ENCODE measurements around the gene KCNK17.
"Not testable (repeated sequence)": the region's sequence is repeated elsewhere in the genome, so short reads cannot be mapped to it uniquely, and the experiment has no call there.

The KCNK17 gene

DNA sequence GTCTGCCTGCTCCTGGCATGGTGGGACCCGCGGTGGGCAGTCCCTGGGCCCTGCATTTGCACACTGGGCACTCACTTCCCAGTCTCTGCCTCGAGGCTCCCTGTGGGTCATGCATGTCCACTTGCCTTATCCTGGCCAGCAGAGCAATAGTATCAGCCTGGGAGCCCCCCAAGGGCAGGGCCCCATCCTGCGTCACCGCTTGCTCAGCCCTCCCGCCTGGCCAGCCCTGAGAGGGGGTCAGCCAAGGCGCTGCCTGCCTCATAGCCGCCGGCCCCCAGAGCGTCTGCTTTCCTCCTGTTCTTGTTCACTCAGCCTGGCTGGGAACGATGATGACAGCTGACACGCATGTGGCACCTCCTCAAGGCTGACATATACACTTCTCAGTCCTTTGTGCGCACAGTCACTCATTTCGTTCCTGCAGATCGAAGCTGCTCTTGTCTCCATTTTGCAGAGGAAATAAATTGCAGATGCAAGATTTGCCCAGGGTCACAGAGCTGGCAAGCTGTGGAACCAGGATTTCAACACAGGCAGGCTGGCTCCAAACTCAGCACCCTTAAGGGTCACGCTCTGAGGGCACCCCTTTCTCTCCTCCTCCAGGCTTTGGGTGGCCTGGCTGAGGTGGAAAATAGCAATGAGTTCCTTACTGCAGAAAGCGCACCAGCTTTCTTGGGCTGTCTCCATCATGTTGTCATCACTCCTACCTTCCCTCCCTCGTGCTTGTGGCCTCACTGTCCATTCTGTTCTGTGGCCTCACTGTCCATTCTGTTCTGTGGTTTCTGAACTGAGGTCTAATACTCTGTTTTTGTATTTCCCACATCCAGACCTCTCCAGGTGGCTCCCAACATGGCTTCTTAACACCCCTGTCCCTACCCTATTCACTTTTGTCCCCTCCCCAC, 17.2 kb downstream of the KCNK17 start:
- no peaks in the 10 kb centered on the region for H3K36me3 Mint-ChIP-seq
- H3K4me1 Mint-ChIP-seq, result no peaks in the 10 kb centered on the region
- no peaks in the 10 kb centered on the region for H3K27me3 Mint-ChIP-seq
- no peak overlapping the region for H3K4me3 Mint-ChIP-seq
- H3K27ac Mint-ChIP-seq, result no peak overlapping the region
- H3K9me3 Mint-ChIP-seq, result no peaks in the 10 kb centered on the region

DNA sequence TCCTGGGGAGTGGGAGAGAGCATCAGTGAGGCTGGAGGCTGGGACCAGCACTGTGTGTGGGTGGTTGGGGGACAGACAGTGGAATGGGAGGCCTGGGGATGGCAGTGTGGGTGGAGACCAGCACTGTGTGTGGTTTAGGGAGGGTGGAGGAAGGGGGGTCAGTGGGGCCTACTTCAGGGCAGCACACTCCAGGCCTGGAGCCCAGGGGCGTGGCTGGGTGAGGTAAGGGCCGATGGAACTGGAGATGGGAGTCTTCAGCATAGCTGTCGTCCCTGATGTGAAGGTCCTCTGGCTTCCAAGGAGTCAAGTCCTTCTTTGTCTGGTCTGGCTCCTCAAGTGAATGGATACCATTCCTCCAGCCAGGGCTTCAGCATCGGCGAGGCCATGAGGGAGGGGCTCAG, 18.6 kb downstream of the KCNK17 start:
- Mint-ChIP-seq H3K9me3 (no peaks in the 10 kb centered on the region), H3K4me3 (no peak overlapping the region), H3K36me3 (no peaks in the 10 kb centered on the region), H3K27me3 (no peaks in the 10 kb centered on the region), H3K4me1 (no peaks in the 10 kb centered on the region), H3K27ac (no peak overlapping the region)

DNA sequence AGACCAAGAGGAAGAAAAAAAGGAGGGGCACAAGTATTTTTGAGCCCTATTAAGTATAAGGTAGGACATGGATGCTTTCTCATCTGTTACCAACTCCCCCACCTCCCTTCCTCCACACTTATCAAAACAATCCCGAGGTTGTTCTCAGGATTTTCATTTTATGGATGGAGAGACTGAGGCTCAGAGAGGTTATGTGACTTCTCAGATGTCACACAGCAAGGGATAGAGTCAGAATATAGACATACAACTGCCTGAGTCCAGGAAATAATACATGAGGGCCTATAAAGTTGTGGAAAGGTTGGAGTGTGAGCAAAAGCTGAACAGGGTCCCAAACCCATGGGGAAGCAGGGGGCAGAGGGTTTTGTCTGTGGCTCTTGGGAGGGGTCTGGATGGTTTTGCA, 19.3 kb downstream of the KCNK17 start:
- Mint-ChIP-seq H3K9me3 (no peaks in the 10 kb centered on the region), H3K27me3 (no peaks in the 10 kb centered on the region), H3K4me3 (no peak overlapping the region), H3K27ac (no peak overlapping the region), H3K36me3 (no peaks in the 10 kb centered on the region), H3K4me1 (no peaks in the 10 kb centered on the region)

GRCh38 chr6:39294133-39294532, 20.1 kb downstream of the KCNK17 start:
- Mint-ChIP-seq H3K4me3 (no peak overlapping the region), H3K4me1 (no peaks in the 10 kb centered on the region), H3K27ac (no peak overlapping the region), H3K27me3 (no peaks in the 10 kb centered on the region), H3K36me3 (no peaks in the 10 kb centered on the region), H3K9me3 (no peaks in the 10 kb centered on the region)

GRCh38 chr6:39292637-39293036, 21.6 kb downstream of the KCNK17 start:
- no peaks in the 10 kb centered on the region for H3K9me3 Mint-ChIP-seq
- no peaks in the 10 kb centered on the region for H3K36me3 Mint-ChIP-seq
- no peaks in the 10 kb centered on the region for H3K27me3 Mint-ChIP-seq
- no peak overlapping the region for H3K4me3 Mint-ChIP-seq
- no peaks in the 10 kb centered on the region for H3K4me1 Mint-ChIP-seq
- H3K27ac Mint-ChIP-seq, result no peak overlapping the region

DNA sequence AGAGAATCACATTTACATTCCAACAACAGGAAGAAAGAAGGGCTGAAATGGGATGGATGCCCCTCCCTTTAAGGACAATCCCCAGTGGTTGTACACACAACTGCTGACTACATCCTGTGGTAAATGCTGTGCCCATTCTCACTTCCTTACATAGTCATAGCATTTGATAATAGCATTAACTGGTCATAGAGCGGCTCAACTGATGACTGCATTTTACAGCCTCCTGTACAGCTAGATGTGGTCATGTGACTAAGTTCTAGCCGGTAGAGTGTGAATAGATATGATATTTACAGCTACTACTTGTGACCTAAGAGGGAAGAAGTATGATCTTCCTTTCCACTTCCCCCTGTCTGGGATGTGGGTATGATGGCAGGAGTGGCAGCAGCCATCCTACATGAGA, 24.7 kb downstream of the KCNK17 start:
- no peak overlapping the region for H3K27ac Mint-ChIP-seq
- H3K36me3 Mint-ChIP-seq, result no peaks in the 10 kb centered on the region
- no peaks in the 10 kb centered on the region for H3K9me3 Mint-ChIP-seq
- no peak overlapping the region for H3K4me3 Mint-ChIP-seq
- no peaks in the 10 kb centered on the region for H3K27me3 Mint-ChIP-seq
- H3K4me1 Mint-ChIP-seq, result no peaks in the 10 kb centered on the region

- Mint-ChIP-seq H3K36me3 (no peaks in the 10 kb centered on the region), H3K4me1 (no peaks in the 10 kb centered on the region), H3K9me3 (no peaks in the 10 kb centered on the region), H3K27me3 (no peaks in the 10 kb centered on the region), H3K4me3 (no peak overlapping the region), H3K27ac (no peak overlapping the region)
These were observed 26.6 kb downstream of the KCNK17 start for GRCh38 chr6:39287601-39288000.

DNA sequence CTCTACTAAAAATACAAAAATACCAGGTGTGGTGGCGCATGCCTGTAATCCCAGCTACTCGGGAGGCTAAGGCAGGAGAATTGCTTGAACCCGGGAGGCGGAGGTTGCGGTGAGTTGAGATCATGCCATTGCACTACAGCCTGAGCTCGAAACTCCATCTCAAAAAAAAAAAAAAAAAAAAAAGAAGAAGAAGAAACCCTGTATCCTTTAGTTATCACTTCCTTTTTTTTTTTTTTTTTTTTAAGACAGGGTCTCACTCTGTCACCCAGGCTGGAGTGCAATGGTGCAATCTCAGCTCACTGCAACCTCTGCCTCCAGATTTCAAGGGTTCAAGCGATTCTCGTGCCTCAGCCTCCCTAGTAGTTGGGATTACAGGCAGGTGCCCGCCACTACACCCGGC, 27.6 kb downstream of the KCNK17 start:
- H3K4me1 Mint-ChIP-seq, H3K27ac Mint-ChIP-seq, H3K36me3 Mint-ChIP-seq, H3K9me3 Mint-ChIP-seq, H3K27me3 Mint-ChIP-seq, H3K4me3 Mint-ChIP-seq: not testable (repeated sequence)

GRCh38 chr6:39282774-39283173, 31.4 kb downstream of the KCNK17 start:
- H3K36me3 Mint-ChIP-seq, result no peaks in the 10 kb centered on the region
- H3K4me1 Mint-ChIP-seq, result no peaks in the 10 kb centered on the region
- H3K9me3 Mint-ChIP-seq, result no peaks in the 10 kb centered on the region
- H3K27ac Mint-ChIP-seq, result peak overlapping the region; percentile 0
- H3K4me3 Mint-ChIP-seq, result no peak overlapping the region
- H3K27me3 Mint-ChIP-seq, result no peaks in the 10 kb centered on the region

GRCh38 chr6:39281312-39281980, 32.8 kb downstream of the KCNK17 start:
- no peaks in the 10 kb centered on the region for H3K9me3 Mint-ChIP-seq
- no peaks in the 10 kb centered on the region for H3K27me3 Mint-ChIP-seq
- no peak overlapping the region for H3K27ac Mint-ChIP-seq
- H3K36me3 Mint-ChIP-seq, result no peaks in the 10 kb centered on the region
- H3K4me1 Mint-ChIP-seq, result no peaks in the 10 kb centered on the region
- no peak overlapping the region for H3K4me3 Mint-ChIP-seq

- H3K27me3 Mint-ChIP-seq, result no peaks in the 10 kb centered on the region
- H3K4me3 Mint-ChIP-seq, result no peak overlapping the region
- no peaks in the 10 kb centered on the region for H3K36me3 Mint-ChIP-seq
- no peaks in the 10 kb centered on the region for H3K4me1 Mint-ChIP-seq
- no peak overlapping the region for H3K27ac Mint-ChIP-seq
- H3K9me3 Mint-ChIP-seq, result no peaks in the 10 kb centered on the region
These were observed 33.9 kb downstream of the KCNK17 start for GRCh38 chr6:39280247-39280731.

- H3K27ac Mint-ChIP-seq, result no peak overlapping the region
- H3K36me3 Mint-ChIP-seq, result no peaks in the 10 kb centered on the region
- no peaks in the 10 kb centered on the region for H3K4me1 Mint-ChIP-seq
- H3K27me3 Mint-ChIP-seq, result no peaks in the 10 kb centered on the region
- no peak overlapping the region for H3K4me3 Mint-ChIP-seq
- no peaks in the 10 kb centered on the region for H3K9me3 Mint-ChIP-seq
These were observed 34.7 kb downstream of the KCNK17 start for GRCh38 chr6:39279539-39279938.

DNA sequence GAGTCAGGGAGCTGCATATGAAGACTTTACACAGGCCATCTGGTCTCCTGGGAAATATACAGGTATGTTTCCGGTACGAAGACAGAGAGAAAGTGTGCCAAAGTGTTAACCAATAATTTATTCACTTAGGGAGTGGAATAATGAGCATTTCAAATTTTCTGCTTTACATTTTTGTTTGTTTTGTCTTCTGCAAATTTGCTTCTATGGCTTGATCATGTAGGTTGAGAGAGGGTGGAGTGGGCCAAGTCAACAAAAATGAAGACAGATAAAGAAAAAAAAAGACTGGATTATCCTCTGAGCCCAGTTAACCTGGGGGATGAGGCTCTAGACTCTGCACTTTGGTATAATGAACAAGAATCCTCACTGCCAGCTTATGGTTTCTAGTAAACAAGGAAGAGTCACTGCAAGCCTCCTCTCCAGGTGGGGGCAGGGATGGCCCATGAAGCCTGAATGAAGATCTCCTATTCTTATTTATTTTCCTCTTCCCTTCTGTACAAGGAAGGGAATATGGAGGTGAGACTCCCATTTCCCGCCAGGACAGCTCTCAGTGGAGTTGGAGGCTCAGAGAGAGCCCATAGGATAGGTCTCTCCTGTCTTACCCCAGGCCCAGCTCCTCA, 37.7 kb downstream of the KCNK17 start:
- H3K4me1 Mint-ChIP-seq, result no peaks in the 10 kb centered on the region
- no peaks in the 10 kb centered on the region for H3K36me3 Mint-ChIP-seq
- no peak overlapping the region for H3K27ac Mint-ChIP-seq
- H3K4me3 Mint-ChIP-seq, result no peak overlapping the region
- H3K9me3 Mint-ChIP-seq, result no peaks in the 10 kb centered on the region
- H3K27me3 Mint-ChIP-seq, result no peaks in the 10 kb centered on the region

DNA sequence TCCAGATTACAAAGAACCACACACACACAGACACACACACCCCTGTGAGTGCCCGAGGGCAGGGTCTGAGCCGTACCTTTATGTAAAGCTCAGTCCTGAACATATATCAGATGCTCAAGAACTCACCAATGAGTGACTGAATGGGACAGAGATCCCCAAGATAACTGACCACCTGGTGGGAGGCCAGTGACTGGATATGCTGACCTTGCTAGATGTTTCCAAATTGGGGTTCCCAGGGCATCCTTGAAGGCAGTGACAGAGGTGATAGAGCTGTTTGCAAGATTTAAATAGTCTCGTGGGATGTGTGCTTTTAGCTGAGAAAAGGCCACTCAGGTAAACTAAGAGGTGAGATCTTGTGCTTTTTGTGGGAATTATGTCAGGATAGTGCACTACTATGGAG, 39.3 kb downstream of the KCNK17 start:
- Mint-ChIP-seq H3K9me3 (no peaks in the 10 kb centered on the region), H3K27me3 (no peaks in the 10 kb centered on the region), H3K4me3 (no peak overlapping the region), H3K27ac (peak overlapping the region; percentile 6), H3K4me1 (no peaks in the 10 kb centered on the region), H3K36me3 (no peaks in the 10 kb centered on the region)

DNA sequence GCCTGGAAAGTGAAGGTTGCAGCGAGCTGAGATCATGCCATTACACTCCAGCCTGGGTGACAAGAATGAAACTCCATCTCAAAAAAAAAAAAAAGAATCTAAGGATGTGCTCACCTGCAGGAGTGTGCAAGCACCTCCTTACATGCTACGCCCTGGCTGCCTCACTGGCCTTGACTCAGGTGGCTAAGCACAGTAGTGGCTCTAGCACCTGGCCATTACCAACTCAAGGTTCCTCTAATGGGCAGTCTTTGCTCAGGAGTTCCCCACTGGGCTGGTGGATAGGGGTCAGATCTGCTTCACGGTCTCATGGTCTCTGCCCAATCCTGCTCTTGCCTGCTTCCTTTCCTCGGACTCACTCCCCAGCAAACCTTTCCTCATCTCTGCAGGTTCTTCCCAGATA, 39.7 kb downstream of the KCNK17 start:
- no peaks in the 10 kb centered on the region for H3K36me3 Mint-ChIP-seq
- H3K27me3 Mint-ChIP-seq, result no peaks in the 10 kb centered on the region
- H3K9me3 Mint-ChIP-seq, result no peaks in the 10 kb centered on the region
- H3K27ac Mint-ChIP-seq, result no peak overlapping the region
- H3K4me1 Mint-ChIP-seq, result no peaks in the 10 kb centered on the region
- no peak overlapping the region for H3K4me3 Mint-ChIP-seq

- no peaks in the 10 kb centered on the region for H3K27me3 Mint-ChIP-seq
- no peaks in the 10 kb centered on the region for H3K36me3 Mint-ChIP-seq
- H3K4me1 Mint-ChIP-seq, result no peaks in the 10 kb centered on the region
- no peaks in the 10 kb centered on the region for H3K9me3 Mint-ChIP-seq
- no peak overlapping the region for H3K27ac Mint-ChIP-seq
- no peak overlapping the region for H3K4me3 Mint-ChIP-seq
These were observed 40.8 kb downstream of the KCNK17 start for GRCh38 chr6:39273406-39273821.
